Measurements from ENCODE around the gene LDB3.

DNA sequence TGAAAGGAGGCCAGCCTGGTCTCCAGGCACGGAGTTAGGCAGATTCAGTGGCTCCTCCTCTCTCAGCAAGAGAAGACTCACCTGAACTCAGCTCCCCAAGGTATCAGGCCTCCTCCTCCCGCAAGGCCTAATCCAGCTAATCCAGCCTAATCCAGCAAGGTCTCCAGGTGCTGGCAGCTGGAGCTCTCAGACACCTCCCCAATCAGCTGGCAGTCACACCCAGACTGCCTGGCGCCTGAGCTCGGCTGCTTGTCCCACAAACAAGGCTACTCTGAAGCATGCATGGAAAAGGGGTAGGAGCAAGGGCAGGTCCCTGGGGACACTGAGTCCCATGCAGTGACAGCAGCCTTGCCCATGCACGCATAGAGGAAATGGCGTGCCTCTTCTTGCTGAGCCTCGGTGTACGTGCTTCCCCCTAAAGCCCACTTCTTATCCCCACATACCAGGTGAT is 17.3 kb upstream of the LDB3 start:
- TF ChIP-seq CTCF (IDR thresholded peaks at IDR 0.05), result no peak
- no peak for TF ChIP-seq POLR2A (IDR thresholded peaks at IDR 0.05)
